Endothelial cell of umbilical vein (primary cell): ENCODE results near the gene CARD14.

ENCODE experiments used
- CTCF ChIP-seq, 2 donors: IDR thresholded peaks; 1 replicate in 1 of 2; 2 replicates in 1 of 2; pipeline ENCODE4 v1.5.1; 2011; ENCODE audit warnings: low read length in 2 of 2, mild to moderate bottlenecking in 2 of 2, moderate library complexity in 2 of 2, control low read depth in 1 of 2, inconsistent platforms in 1 of 2, low read depth in 1 of 2; ENCODE audit not compliant: insufficient read depth in 1 of 2; ENCODE audit errors: extremely low read depth in 1 of 2
- EZH2 ChIP-seq: IDR thresholded peaks from 2 replicates; pipeline ENCODE4 v1.6.1; 2012; ENCODE audit warnings: borderline replicate concordance, low read depth, mild to moderate bottlenecking, moderate library complexity, low read length, inconsistent platforms; ENCODE audit not compliant: severe bottlenecking
- MAX ChIP-seq: IDR thresholded peaks from 2 replicates; pipeline ENCODE4 v1.6.1; 2011; ENCODE audit not compliant: insufficient read depth, insufficient read length
- POLR2A ChIP-seq: IDR thresholded peaks from 2 replicates; pipeline ENCODE4 v1.6.1; 2012; ENCODE audit warnings: low read depth, mild to moderate bottlenecking, control low read depth, low read length
- POLR2AphosphoS5 ChIP-seq: IDR thresholded peaks from 2 replicates; pipeline ENCODE4 v1.6.1; 2012; ENCODE audit warnings: low read depth, mild to moderate bottlenecking, control low read depth, low read length, moderate library complexity; ENCODE audit not compliant: insufficient read depth

GRCh38 chr17:80181431-80181830 is 11.6 kb downstream of the CARD14 start:
- TF ChIP-seq CTCF (IDR thresholded peaks at IDR 0.05; ENCODE audit: extremely low read depth in 1 of 2, insufficient read depth in 1 of 2, low read depth in 1 of 2, low read length in 2 of 2): no peak
- TF ChIP-seq POLR2A: no peak
- no peak for TF ChIP-seq POLR2AphosphoS5
- no peak for TF ChIP-seq MAX
- TF ChIP-seq EZH2: no peak
